ENCODE data around the gene HDAC5.

HDAC5 gene

GRCh38 chr17:44094701-44095387, 28.6 kb downstream of the HDAC5 start:
- H3K14ac ChIP-seq (ENCODE audit: low read length): no peak overlapping the region
- H2BK12ac ChIP-seq (ENCODE audit: low read length): no peak overlapping the region
- no peak overlapping the region for H4K91ac ChIP-seq (ENCODE audit: low read depth, low read length, poor library complexity)
- no peak overlapping the region for H3K23ac ChIP-seq (ENCODE audit: low read depth, low read length, poor library complexity)
- no CpG with 5 or more reads among the region's 8 CpGs for WGBS, 2 donors (ENCODE audit: extremely low coverage in 2 of 2, insufficient read length in 2 of 2, insufficient replicate concordance in 1 of 2)
- H3K18ac ChIP-seq (ENCODE audit: low read length): peak overlapping the region; percentile 33
- H2AK5ac ChIP-seq (ENCODE audit: low read depth, low read length): no peak overlapping the region
- H3K9me3 ChIP-seq (replicated peaks in 1 of 2; ENCODE audit: control insufficient read depth in 2 of 2, insufficient read depth in 1 of 2, low read depth in 1 of 2, low read length in 2 of 2): no peaks in the 10 kb centered on the region
- no peaks in the 10 kb centered on the region for H3K27me3 ChIP-seq (ENCODE audit: control insufficient read depth in 3 of 3, insufficient read depth in 3 of 3, low read depth in 1 of 3, low read length in 3 of 3)
- no peak overlapping the region for H4K8ac ChIP-seq (ENCODE audit: low read depth, low read length)
- no peak overlapping the region for H2BK120ac ChIP-seq (ENCODE audit: low read depth, low read length)
- peak overlapping the region; percentile 85 for H2BK5ac ChIP-seq (ENCODE audit: low read length)
- H3K9ac ChIP-seq (ENCODE audit: low read depth, low read length, poor library complexity): no peak overlapping the region
- DNase-seq (ENCODE audit: low spot score): no peak
- H2BK15ac ChIP-seq (ENCODE audit: low read length): no peak overlapping the region
- H3K27ac ChIP-seq (replicated peaks; ENCODE audit: low read length): peak overlapping the region; percentile 99
- H3K4me3 ChIP-seq (ENCODE audit: low read length in 2 of 2): peak overlapping the region in 1 of 2 donors; percentile 45
- no peak overlapping the region for H2AFZ ChIP-seq (ENCODE audit: low read length)
- peaks cover 8% of the 10 kb centered on the region for H3K79me1 ChIP-seq (ENCODE audit: low read depth, low read length)
- peak overlapping the region; percentile 50 for H3K4me2 ChIP-seq (ENCODE audit: insufficient read depth, low read length, poor library complexity, severe bottlenecking)
- H3K4me1 ChIP-seq (ENCODE audit: control insufficient read depth in 2 of 2, insufficient read depth in 1 of 2, low read depth in 1 of 2, low read length in 2 of 2): peaks cover 10 to 12% of the 10 kb centered on the region in 2 donors
- peaks cover 16 to 24% of the 10 kb centered on the region in 2 donors for H3K36me3 ChIP-seq (replicated peaks in 1 of 2; ENCODE audit: control insufficient read depth in 2 of 2, insufficient read depth in 2 of 2, low read length in 2 of 2)
- no peak overlapping the region for H3K4ac ChIP-seq (ENCODE audit: low read length)

DNA sequence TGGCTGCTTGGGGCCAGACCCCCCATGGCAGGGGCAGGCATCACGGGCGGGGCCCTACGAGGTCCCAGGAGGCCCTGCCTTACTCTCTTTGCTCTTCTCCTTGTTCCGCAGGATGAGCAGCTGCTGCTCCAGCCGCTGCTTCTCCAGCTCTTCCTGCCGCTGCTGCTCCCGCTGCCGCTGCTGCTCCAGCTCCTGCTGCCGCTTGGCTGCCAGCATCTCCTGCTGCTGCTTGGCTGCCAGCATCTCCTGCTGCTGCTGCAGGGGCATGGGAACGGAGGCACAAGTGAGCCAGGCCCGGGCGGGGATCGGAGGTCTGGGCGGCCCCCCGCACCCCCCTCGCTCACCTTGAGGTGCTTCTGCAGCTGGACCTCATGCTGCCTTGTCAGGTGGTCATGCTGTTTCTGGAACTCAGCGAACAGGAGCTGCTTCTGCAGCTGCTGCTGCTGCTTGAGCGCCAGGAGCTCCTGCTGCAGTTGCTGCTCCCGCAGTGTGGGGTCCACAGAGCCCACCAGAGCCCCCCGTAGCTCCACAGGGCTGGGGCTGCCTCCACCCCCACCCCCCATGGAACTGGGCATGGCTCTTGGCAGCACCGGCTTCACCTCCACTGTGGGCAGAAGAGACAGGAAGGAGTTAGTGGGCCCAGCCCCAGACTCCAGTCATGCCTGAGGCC, 30.1 kb downstream of the HDAC5 start:
- H3K14ac ChIP-seq (ENCODE audit: low read length): peak overlapping the region; percentile 75
- peak overlapping the region; percentile 40 for H3K18ac ChIP-seq (ENCODE audit: low read length)
- peaks cover 8% of the 10 kb centered on the region for H3K79me1 ChIP-seq (ENCODE audit: low read depth, low read length)
- no peak overlapping the region for H4K8ac ChIP-seq (ENCODE audit: low read depth, low read length)
- H3K36me3 ChIP-seq (replicated peaks in 1 of 2; ENCODE audit: control insufficient read depth in 2 of 2, insufficient read depth in 2 of 2, low read length in 2 of 2): peaks cover 20 to 30% of the 10 kb centered on the region in 2 donors
- peak overlapping the region; percentile 65 for H2BK15ac ChIP-seq (ENCODE audit: low read length)
- no peak overlapping the region for H2AFZ ChIP-seq (ENCODE audit: low read length)
- H2BK120ac ChIP-seq (ENCODE audit: low read depth, low read length): no peak overlapping the region
- H3K9me3 ChIP-seq (replicated peaks in 1 of 2; ENCODE audit: control insufficient read depth in 2 of 2, insufficient read depth in 1 of 2, low read depth in 1 of 2, low read length in 2 of 2): no peaks in the 10 kb centered on the region
- WGBS, 2 donors (ENCODE audit: extremely low coverage in 2 of 2, insufficient read length in 2 of 2, insufficient replicate concordance in 1 of 2): no CpG with 5 or more reads among the region's 21 CpGs
- no peak overlapping the region for H4K91ac ChIP-seq (ENCODE audit: low read depth, low read length, poor library complexity)
- peaks cover 10 to 13% of the 10 kb centered on the region in 2 donors for H3K4me1 ChIP-seq (ENCODE audit: control insufficient read depth in 2 of 2, insufficient read depth in 1 of 2, low read depth in 1 of 2, low read length in 2 of 2)
- H3K4me2 ChIP-seq (ENCODE audit: insufficient read depth, low read length, poor library complexity, severe bottlenecking): no peak overlapping the region
- no peak overlapping the region for H2BK12ac ChIP-seq (ENCODE audit: low read length)
- H2AK5ac ChIP-seq (ENCODE audit: low read depth, low read length): peak overlapping the region; percentile 78
- H3K4me3 ChIP-seq (ENCODE audit: low read length in 2 of 2): no peak overlapping the region
- peak overlapping the region; percentile 6 for H3K27ac ChIP-seq (replicated peaks; ENCODE audit: low read length)
- peak overlapping the region; percentile 8 for H2BK5ac ChIP-seq (ENCODE audit: low read length)
- peak overlapping the region; percentile 46 for H3K23ac ChIP-seq (ENCODE audit: low read depth, low read length, poor library complexity)
- peak overlapping the region; percentile 40 for H3K4ac ChIP-seq (ENCODE audit: low read length)
- peak overlapping the region; percentile 55 for H3K9ac ChIP-seq (ENCODE audit: low read depth, low read length, poor library complexity)
- no peak for DNase-seq (ENCODE audit: low spot score)
- no peaks in the 10 kb centered on the region for H3K27me3 ChIP-seq (ENCODE audit: control insufficient read depth in 3 of 3, insufficient read depth in 3 of 3, low read depth in 1 of 3, low read length in 3 of 3)

DNA sequence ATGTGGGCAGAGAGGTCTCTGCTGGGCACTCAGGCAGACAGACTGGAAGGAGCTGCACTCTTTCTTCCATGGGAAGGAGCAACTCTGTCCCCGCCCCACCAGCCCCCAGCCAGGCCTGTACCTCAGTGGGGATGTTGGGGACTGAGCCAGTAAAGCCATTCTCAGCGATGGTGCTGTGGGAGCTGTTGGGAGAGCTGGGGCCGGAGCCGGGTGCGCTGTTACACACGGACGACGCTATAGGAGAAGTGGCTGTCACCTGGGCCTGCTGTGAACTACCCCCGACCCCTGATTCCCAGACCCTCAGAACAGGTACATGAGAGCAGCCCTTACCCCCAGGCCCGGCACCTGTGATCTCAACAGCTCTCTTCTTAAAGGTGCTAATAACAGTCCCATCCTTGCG, 31.4 kb downstream of the HDAC5 start:
- no peak overlapping the region for H4K8ac ChIP-seq (ENCODE audit: low read depth, low read length)
- H4K91ac ChIP-seq (ENCODE audit: low read depth, low read length, poor library complexity): no peak overlapping the region
- no peak overlapping the region for H3K23ac ChIP-seq (ENCODE audit: low read depth, low read length, poor library complexity)
- H2AK5ac ChIP-seq (ENCODE audit: low read depth, low read length): no peak overlapping the region
- peak overlapping the region; percentile 2 for H3K9ac ChIP-seq (ENCODE audit: low read depth, low read length, poor library complexity)
- no peaks in the 10 kb centered on the region for H3K27me3 ChIP-seq (ENCODE audit: control insufficient read depth in 3 of 3, insufficient read depth in 3 of 3, low read depth in 1 of 3, low read length in 3 of 3)
- DNase-seq (ENCODE audit: low spot score): no peak
- H3K14ac ChIP-seq (ENCODE audit: low read length): no peak overlapping the region
- H2BK5ac ChIP-seq (ENCODE audit: low read length): no peak overlapping the region
- no peak overlapping the region for H3K4me2 ChIP-seq (ENCODE audit: insufficient read depth, low read length, poor library complexity, severe bottlenecking)
- H3K79me1 ChIP-seq (ENCODE audit: low read depth, low read length): no peaks in the 10 kb centered on the region
- H3K27ac ChIP-seq (replicated peaks; ENCODE audit: low read length): no peak overlapping the region
- H2AFZ ChIP-seq (ENCODE audit: low read length): no peak overlapping the region
- H3K36me3 ChIP-seq (replicated peaks in 1 of 2; ENCODE audit: control insufficient read depth in 2 of 2, insufficient read depth in 2 of 2, low read length in 2 of 2): peaks cover 21 to 33% of the 10 kb centered on the region in 2 donors
- WGBS, 2 donors (ENCODE audit: extremely low coverage in 2 of 2, insufficient read length in 2 of 2, insufficient replicate concordance in 1 of 2): no CpG with 5 or more reads among the region's 11 CpGs
- no peak overlapping the region for H3K18ac ChIP-seq (ENCODE audit: low read length)
- no peak overlapping the region for H2BK12ac ChIP-seq (ENCODE audit: low read length)
- H3K4ac ChIP-seq (ENCODE audit: low read length): no peak overlapping the region
- peaks cover 18 to 19% of the 10 kb centered on the region in 2 donors for H3K4me1 ChIP-seq (ENCODE audit: control insufficient read depth in 2 of 2, insufficient read depth in 1 of 2, low read depth in 1 of 2, low read length in 2 of 2)
- no peak overlapping the region for H3K4me3 ChIP-seq (ENCODE audit: low read length in 2 of 2)
- no peak overlapping the region for H2BK15ac ChIP-seq (ENCODE audit: low read length)
- no peaks in the 10 kb centered on the region for H3K9me3 ChIP-seq (replicated peaks in 1 of 2; ENCODE audit: control insufficient read depth in 2 of 2, insufficient read depth in 1 of 2, low read depth in 1 of 2, low read length in 2 of 2)
- no peak overlapping the region for H2BK120ac ChIP-seq (ENCODE audit: low read depth, low read length)

DNA sequence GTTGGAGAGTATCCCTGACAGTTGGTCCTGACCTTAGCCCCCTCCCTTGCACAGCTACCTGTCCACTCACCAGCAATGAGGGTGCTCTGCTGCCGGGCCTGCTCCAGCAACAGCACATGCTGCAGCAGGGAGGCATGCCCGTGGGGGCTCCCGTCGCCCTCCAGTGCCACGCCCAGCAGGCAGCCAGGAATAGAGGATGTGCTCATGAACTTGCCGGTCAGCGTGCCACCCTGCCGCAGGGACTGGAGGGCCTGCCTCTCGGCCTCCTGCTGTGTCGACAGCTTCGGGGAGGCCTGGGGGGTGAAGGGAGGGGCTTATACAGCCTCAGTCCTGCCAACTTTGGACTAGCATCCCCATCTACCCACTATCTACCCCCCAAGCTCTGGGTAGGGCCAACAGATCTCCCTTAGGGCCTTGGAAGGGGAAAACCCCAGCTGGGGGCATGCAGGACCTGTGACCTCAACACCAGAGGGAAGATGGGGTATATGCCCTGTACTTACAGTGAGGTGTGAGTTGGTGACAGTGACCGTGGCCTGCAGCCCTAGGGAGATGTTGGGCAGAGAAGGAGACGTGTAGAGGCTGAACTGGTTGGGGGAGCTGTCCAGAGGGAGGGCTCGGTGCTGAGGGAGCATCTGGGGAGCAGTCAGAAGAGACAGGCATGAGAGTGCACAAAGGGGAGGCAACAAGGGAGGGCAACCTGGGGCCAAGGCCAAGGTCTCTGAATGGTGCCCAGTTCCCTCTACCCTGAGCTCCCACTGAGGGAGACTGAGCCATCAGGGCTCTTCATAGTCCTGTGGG, 32.0 kb downstream of the HDAC5 start:
- Histone ChIP-seq H3K27me3 (ENCODE audit: control insufficient read depth in 3 of 3, insufficient read depth in 3 of 3, low read depth in 1 of 3, low read length in 3 of 3) (no peaks in the 10 kb centered on the region), H3K4me3 (ENCODE audit: low read length in 2 of 2) (no peak overlapping the region), H4K91ac (ENCODE audit: low read depth, low read length, poor library complexity) (no peak overlapping the region), H3K27ac (replicated peaks; ENCODE audit: low read length) (no peak overlapping the region), H3K4me1 (ENCODE audit: control insufficient read depth in 2 of 2, insufficient read depth in 1 of 2, low read depth in 1 of 2, low read length in 2 of 2) (peaks cover 21 to 22% of the 10 kb centered on the region in 2 donors), H3K4me2 (ENCODE audit: insufficient read depth, low read length, poor library complexity, severe bottlenecking) (no peak overlapping the region), H2BK5ac (ENCODE audit: low read length) (peak overlapping the region; percentile 30), H3K9me3 (replicated peaks in 1 of 2; ENCODE audit: control insufficient read depth in 2 of 2, insufficient read depth in 1 of 2, low read depth in 1 of 2, low read length in 2 of 2) (no peaks in the 10 kb centered on the region), H3K36me3 (replicated peaks in 1 of 2; ENCODE audit: control insufficient read depth in 2 of 2, insufficient read depth in 2 of 2, low read length in 2 of 2) (peaks cover 21 to 33% of the 10 kb centered on the region in 2 donors), H2BK15ac (ENCODE audit: low read length) (no peak overlapping the region), H3K14ac (ENCODE audit: low read length) (no peak overlapping the region), H2AFZ (ENCODE audit: low read length) (no peak overlapping the region), H3K18ac (ENCODE audit: low read length) (no peak overlapping the region), H3K23ac (ENCODE audit: low read depth, low read length, poor library complexity) (no peak overlapping the region), H2BK12ac (ENCODE audit: low read length) (no peak overlapping the region), H3K79me1 (ENCODE audit: low read depth, low read length) (no peaks in the 10 kb centered on the region), H2BK120ac (ENCODE audit: low read depth, low read length) (no peak overlapping the region), H2AK5ac (ENCODE audit: low read depth, low read length) (no peak overlapping the region), H3K4ac (ENCODE audit: low read length) (no peak overlapping the region), H4K8ac (ENCODE audit: low read depth, low read length) (peak overlapping the region; percentile 52), H3K9ac (ENCODE audit: low read depth, low read length, poor library complexity) (no peak overlapping the region)
- DNase-seq (ENCODE audit: low spot score): no peak
- no CpG with 5 or more reads among the region's 14 CpGs for WGBS, 2 donors (ENCODE audit: extremely low coverage in 2 of 2, insufficient read length in 2 of 2, insufficient replicate concordance in 1 of 2)
